HepG2 (cell line): ENCODE data around the gene OS9. TPM values are rescaled to one million over a fixed set of nuclear protein-coding genes. Genes with fewer than 3 reads are reported as not detected.

Experiments
- AFF4 ChIP-seq: sonication (generic); formaldehyde crosslinking; IDR thresholded peaks from 2 replicates; pipeline ENCODE4 v1.4.0; 2020; ENCODE audit warnings: missing genetic modification reagents
- GLI4 ChIP-seq: sonication (generic); formaldehyde crosslinking; IDR thresholded peaks from 2 replicates; pipeline ENCODE4 v1.5.1; 2020; ENCODE audit warnings: missing genetic modification reagents, mild to moderate bottlenecking, moderate library complexity, borderline replicate concordance
- JUND ChIP-seq: sonication (generic); formaldehyde crosslinking; IDR thresholded peaks from 2 replicates; pipeline ENCODE4 v1.8.0; 2022; ENCODE audit warnings: mild to moderate bottlenecking, missing genetic modification reagents
- KMT2B ChIP-seq: IDR thresholded peaks from 2 replicates; pipeline ENCODE4 v1.6.1; 2016; ENCODE audit warnings: missing genetic modification reagents, missing compliant biosample characterization
- MTA1 ChIP-seq: sonication (generic); formaldehyde crosslinking; IDR thresholded peaks from 2 replicates; pipeline ENCODE4 v1.4.0; 2020; ENCODE audit warnings: missing genetic modification reagents, mild to moderate bottlenecking, borderline replicate concordance
- SETDB1 ChIP-seq: sonication (generic); formaldehyde crosslinking; IDR thresholded peaks from 2 replicates; pipeline ENCODE4 v1.5.1; 2020; ENCODE audit warnings: missing genetic modification reagents, mild to moderate bottlenecking, borderline replicate concordance
- SNAPC4 ChIP-seq: sonication (generic); formaldehyde crosslinking; IDR thresholded peaks from 2 replicates; pipeline ENCODE4 v1.4.0; 2020; ENCODE audit warnings: mild to moderate bottlenecking, missing genetic modification reagents
- THAP9 ChIP-seq: sonication (generic); formaldehyde crosslinking; IDR thresholded peaks from 2 replicates; pipeline ENCODE4; 2020; ENCODE audit warnings: missing genetic modification reagents, mild to moderate bottlenecking, borderline replicate concordance
- ZFP37 ChIP-seq: sonication (generic); formaldehyde crosslinking; IDR thresholded peaks from 2 replicates; pipeline ENCODE4 v1.4.0; 2020; ENCODE audit warnings: missing genetic modification reagents, borderline replicate concordance
- ZFY ChIP-seq: sonication (generic); formaldehyde crosslinking; IDR thresholded peaks from 2 replicates; pipeline ENCODE4 v1.4.0; 2020; ENCODE audit warnings: missing genetic modification reagents
- ZNF160 ChIP-seq: sonication (generic); formaldehyde crosslinking; IDR thresholded peaks from 2 replicates; pipeline ENCODE4 v1.8.0; 2022; ENCODE audit warnings: mild to moderate bottlenecking, inconsistent platforms, missing genetic modification reagents
- ZNF383 ChIP-seq: sonication (generic); formaldehyde crosslinking; IDR thresholded peaks from 2 replicates; pipeline ENCODE4 v1.4.0; 2020; ENCODE audit warnings: missing genetic modification reagents, mild to moderate bottlenecking, borderline replicate concordance
- polyA plus RNA-seq, 8 experiments: library from polyadenylated mRNA; depleted of rRNA in 3 of 8; stranded (reverse) in 7 of 8; unstranded in 1 of 8; fragments of >200 nt; fragmentation: Illumina TruSeq in 4 of 8; extraction: Trizol in 4 of 8; gene quantifications; 2 replicates each; pipeline versions ENCODE4 v1.2.1 to v1.2.3, GENCODE V29; 2011 to 2016; ENCODE audit warnings: low read depth in 4 of 8, missing spikeins in 1 of 8, mixed read lengths in 1 of 8; ENCODE audit not compliant: insufficient read depth in 1 of 8
- total RNA-seq, 5 experiments: library from RNA; depleted of rRNA; stranded (reverse); fragments of >200 nt; fragmentation: Illumina TruSeq; extraction: Trizol; gene quantifications; 2 replicates each; pipeline ENCODE4 v1.2.3, GENCODE V29; 2016; ENCODE audit warnings: low read depth in 1 of 5
- TF ChIP-seq, protein P1 (sequence below): sonication (generic); formaldehyde crosslinking; IDR thresholded peaks from 2 replicates; pipeline ENCODE4 v1.4.0; 2020; ENCODE audit warnings: missing genetic modification reagents

OS9 gene
- total and polyA plus RNA-seq, 2 of the 13 experiments (the other 11 are each of a cell fraction or from before 2014, with no cell fraction given), result 156 to 206 TPM

- no peak for TF ChIP-seq SNAPC4
- TF ChIP-seq ZNF160 (CRISPR knock-in tag), result no peak
- TF ChIP-seq, protein P1, sequence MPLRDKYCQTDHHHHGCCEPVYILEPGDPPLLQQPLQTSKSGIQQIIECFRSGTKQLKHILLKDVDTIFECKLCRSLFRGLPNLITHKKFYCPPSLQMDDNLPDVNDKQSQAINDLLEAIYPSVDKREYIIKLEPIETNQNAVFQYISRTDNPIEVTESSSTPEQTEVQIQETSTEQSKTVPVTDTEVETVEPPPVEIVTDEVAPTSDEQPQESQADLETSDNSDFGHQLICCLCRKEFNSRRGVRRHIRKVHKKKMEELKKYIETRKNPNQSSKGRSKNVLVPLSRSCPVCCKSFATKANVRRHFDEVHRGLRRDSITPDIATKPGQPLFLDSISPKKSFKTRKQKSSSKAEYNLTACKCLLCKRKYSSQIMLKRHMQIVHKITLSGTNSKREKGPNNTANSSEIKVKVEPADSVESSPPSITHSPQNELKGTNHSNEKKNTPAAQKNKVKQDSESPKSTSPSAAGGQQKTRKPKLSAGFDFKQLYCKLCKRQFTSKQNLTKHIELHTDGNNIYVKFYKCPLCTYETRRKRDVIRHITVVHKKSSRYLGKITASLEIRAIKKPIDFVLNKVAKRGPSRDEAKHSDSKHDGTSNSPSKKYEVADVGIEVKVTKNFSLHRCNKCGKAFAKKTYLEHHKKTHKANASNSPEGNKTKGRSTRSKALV (CRISPR knock-in tag), result 0 out of 2 replicates have a peak, but pooled peaks have one; percentile 8
- TF ChIP-seq SETDB1 (CRISPR knock-in tag), result no peak
- TF ChIP-seq ZFY (CRISPR knock-in tag), result 0 out of 2 replicates have a peak, but pooled peaks have one; percentile 8
- TF ChIP-seq THAP9 (CRISPR knock-in tag), result no peak
- no peak for TF ChIP-seq ZFP37 (CRISPR knock-in tag)
- no peak for TF ChIP-seq ZNF383 (CRISPR knock-in tag)
- TF ChIP-seq KMT2B, result 0 out of 2 replicates have a peak, but pooled peaks have one; percentile 50
- TF ChIP-seq MTA1 (CRISPR knock-in tag), result peak; percentile 32; the same call in 1 of the 2 replicates
- no peak for TF ChIP-seq JUND
- no peak for TF ChIP-seq AFF4 (CRISPR knock-in tag)
- no peak for TF ChIP-seq GLI4 (CRISPR knock-in tag)
These were observed 62.7 kb downstream of the OS9 start (continued) for GRCh38 chr12:57756406-57757341.
